ENCODE measurements around the gene SEMA3A. TPM values are rescaled to one million over a fixed set of nuclear protein-coding genes. Genes with fewer than 3 reads are reported as not detected.

Gene SEMA3A
- total and polyA plus RNA-seq, 2 of the 13 experiments (the other 11 are each of a cell fraction or from before 2014, with no cell fraction given): 0.29 to 1.2 TPM

- CTCF ChIA-PET (ENCODE audit: low intra/inter-chr PET ratio, low total read pairs): no interaction called here
- H3K4me3 ChIP-seq (replicated peaks in 1 of 3; ENCODE audit: insufficient read depth in 1 of 3, low read depth in 2 of 3, low read length in 3 of 3): no peak overlapping the region
- POLR2A ChIA-PET: no interaction called here
- no peak for ATAC-seq
- intact Hi-C loops (cut with micrococcal nuclease; ENCODE audit: unreplicated experiment) (no loop called here), in situ Hi-C loops (cut with HindIII; ENCODE audit: extremely low pct_ligation_motif_present, low pct_unique_long_range_greater_than_20kb) (no loop called here)
- H3K9ac ChIP-seq (ENCODE audit: insufficient read depth, low read depth, low read length): no peak overlapping the region
- H4K20me1 ChIP-seq (ENCODE audit: insufficient read depth, low read length): no peaks in the 10 kb centered on the region
- H3K4me1 ChIP-seq (ENCODE audit: insufficient read depth, low read length): no peaks in the 10 kb centered on the region
- H3K36me3 ChIP-seq (replicated peaks in 1 of 2; ENCODE audit: control insufficient read depth in 1 of 2, insufficient read depth in 2 of 2, low read length in 2 of 2): no peaks in the 10 kb centered on the region
- H3K4me2 ChIP-seq (ENCODE audit: low read depth, low read length): no peak overlapping the region
- H3K27ac ChIP-seq (ENCODE audit: extremely low read length, insufficient read depth, low read length): no peak overlapping the region
- no peak for TF ChIP-seq SKI (IDR thresholded peaks at IDR 0.05; ENCODE audit: partially characterized antibody)
- TF ChIP-seq NR3C1 (CRISPR knock-in tag; IDR thresholded peaks at IDR 0.05): no peak
- TF ChIP-seq RAD21 (CRISPR knock-in tag; IDR thresholded peaks at IDR 0.05): no peak
- TF ChIP-seq SP140L (CRISPR knock-in tag; IDR thresholded peaks at IDR 0.05; ENCODE audit: borderline replicate concordance): no peak
- TF ChIP-seq ZNF33A (CRISPR knock-in tag; IDR thresholded peaks at IDR 0.05; ENCODE audit: borderline replicate concordance): no peak
- TF ChIP-seq ZNF260 (CRISPR knock-in tag; IDR thresholded peaks at IDR 0.05; ENCODE audit: borderline replicate concordance, low read depth): no peak
- TF ChIP-seq ZGPAT (CRISPR knock-in tag; IDR thresholded peaks at IDR 0.05): no peak
- no peak for TF ChIP-seq PAF1 (CRISPR knock-in tag; IDR thresholded peaks at IDR 0.05)
- no peak for TF ChIP-seq SRY (CRISPR knock-in tag; IDR thresholded peaks at IDR 0.05)
- TF ChIP-seq MAFK (conservative IDR thresholded peaks at IDR 0.05 in 1 of 2, IDR thresholded peaks at IDR 0.05 in 1 of 2; ENCODE audit: low read length in 2 of 2): no peak
- no peak for TF ChIP-seq TEF (CRISPR knock-in tag; IDR thresholded peaks at IDR 0.05)
- TF ChIP-seq NFRKB (IDR thresholded peaks at IDR 0.05): no peak
- TF ChIP-seq ZNF263 (CRISPR knock-in tag; IDR thresholded peaks at IDR 0.05): no peak
- TF ChIP-seq ELF3 (CRISPR knock-in tag; IDR thresholded peaks at IDR 0.05): no peak
- no peak for TF ChIP-seq ZSCAN22 (CRISPR knock-in tag; IDR thresholded peaks at IDR 0.05)
- no peak for TF ChIP-seq ZSCAN9 (CRISPR knock-in tag; IDR thresholded peaks at IDR 0.05; ENCODE audit: borderline replicate concordance)
- TF ChIP-seq ZBTB2 (CRISPR knock-in tag; IDR thresholded peaks at IDR 0.05; ENCODE audit: low read depth): no peak
- no peak for TF ChIP-seq ZNF704 (CRISPR knock-in tag; IDR thresholded peaks at IDR 0.05; ENCODE audit: borderline replicate concordance)
- no peaks in the 10 kb centered on the region for H3K27me3 ChIP-seq (ENCODE audit: control insufficient read depth in 1 of 2, insufficient read depth in 2 of 2, low read length in 2 of 2)
- no peak for DNase-seq (ENCODE audit: low spot score)
- no peaks in the 10 kb centered on the region for H3K9me3 ChIP-seq (ENCODE audit: low read length)
- BruUV-seq (replicated peaks): no TSS peak
- H3K79me2 ChIP-seq (ENCODE audit: insufficient read depth, low read length): no peaks in the 10 kb centered on the region
- H2AFZ ChIP-seq (ENCODE audit: low read length): no peak overlapping the region
- WGBS (ENCODE audit: low lambda C conversion rate): 0% methylated on average over 1 of the region's 1 CpG
- FAIRE-seq: no peak
Observed at GRCh38 chr7:84232646-84233045, 38.1 kb upstream of the SEMA3A start.
